H1 (cell line): ENCODE measurements around the gene NELL2. TPM values are rescaled to one million over a fixed set of nuclear protein-coding genes. Genes with fewer than 3 reads are reported as not detected.

Source experiments
- CTCF ChIA-PET: fragments of 300-600 bp; sonication (Branson Sonifier 250); formaldehyde crosslinking; loops from one replicate; lab custom pipeline; 2021; ENCODE audit not compliant: partially characterized antibody; lab: Charles Lee
- POLR2A ChIA-PET: fragments of 300-600 bp; sonication (Branson Sonifier 250); formaldehyde crosslinking; loops from one replicate; lab custom pipeline; 2021; ENCODE audit warnings: inconsistent platforms; ENCODE audit not compliant: partially characterized antibody; lab: Charles Lee
- DNase-seq, 2 experiments: peaks; one replicate each; pipeline versions ENCODE4 v3.0.0 to v3.0.0-alpha.2; 2010 to 2022; ENCODE audit warnings: low spot score in 2 of 2, low read depth in 1 of 2, mixed read lengths in 1 of 2
- FAIRE-seq: peaks from 2 replicates; lab custom pipeline; 2011; peaks lifted over from hg19 to GRCh38; lab: Jason Lieb, UNC
- H2AFZ ChIP-seq: 2 replicates; pipeline ENCODE4 v1.8.1; 2012; ENCODE audit warnings: low read length, inconsistent platforms
- H2AK5ac ChIP-seq: 2 replicates; pipeline ENCODE4 v1.6.1; 2013; ENCODE audit warnings: low read depth, low read length
- H2BK120ac ChIP-seq: replicated peaks from 2 replicates; pipeline ENCODE3; 2013; ENCODE audit warnings: low read depth, low read length, inconsistent platforms
- H2BK12ac ChIP-seq: 2 replicates; pipeline ENCODE4 v1.6.1; 2013; ENCODE audit warnings: low read depth, low read length
- H2BK15ac ChIP-seq: 2 replicates; pipeline ENCODE4 v1.6.1; 2013; ENCODE audit warnings: low read length
- H2BK20ac ChIP-seq: 2 replicates; pipeline ENCODE4 v1.6.1; 2013; ENCODE audit warnings: low read length
- H2BK5ac ChIP-seq: 2 replicates; pipeline ENCODE4 v1.6.1; 2013; ENCODE audit warnings: low read depth, low read length
- H3K14ac ChIP-seq: 2 replicates; pipeline ENCODE4 v1.6.1; 2013; ENCODE audit warnings: inconsistent platforms; ENCODE audit not compliant: insufficient read length
- H3K18ac ChIP-seq: 2 replicates; pipeline ENCODE4 v1.6.1; 2013; ENCODE audit warnings: low read length; ENCODE audit errors: extremely low read depth
- H3K23ac ChIP-seq: 2 replicates; pipeline ENCODE4 v1.6.1; 2013; ENCODE audit warnings: inconsistent platforms; ENCODE audit not compliant: insufficient read length
- H3K23me2 ChIP-seq: 2 replicates; pipeline ENCODE4 v1.6.1; 2013; ENCODE audit warnings: low read depth, low read length
- H3K27ac ChIP-seq: 2 replicates; pipeline ENCODE4 v1.6.1; 2011; ENCODE audit warnings: low read depth, low read length, inconsistent platforms
- H3K27me3 ChIP-seq, 4 experiments: replicated peaks in 1 of 4; 1 replicate in 1 of 4; 2 replicates in 3 of 4; pipeline versions ENCODE4 v1.6.1 to v1.8.1; 2011 to 2013; ENCODE audit warnings: low read length in 3 of 4, mild to moderate bottlenecking in 3 of 4, inconsistent platforms in 2 of 4, mixed read lengths in 2 of 4, moderate library complexity in 1 of 4; ENCODE audit not compliant: control insufficient read depth in 3 of 4, insufficient read depth in 3 of 4; ENCODE audit errors: extremely low read depth in 1 of 4
- H3K36me3 ChIP-seq, 4 experiments: 2 replicates each; pipeline versions ENCODE4 v1.6.1 to v1.8.1; 2011 to 2013; ENCODE audit warnings: mild to moderate bottlenecking in 4 of 4, low read length in 3 of 4, moderate library complexity in 2 of 4, control low read depth in 1 of 4, inconsistent platforms in 1 of 4; ENCODE audit not compliant: insufficient read depth in 4 of 4, control insufficient read depth in 2 of 4
- H3K4ac ChIP-seq: replicated peaks from 2 replicates; pipeline ENCODE3; 2013; ENCODE audit warnings: low read length, low read depth, mixed read lengths, inconsistent platforms; ENCODE audit not compliant: insufficient read length
- H3K4me1 ChIP-seq, 4 experiments: replicated peaks in 1 of 4; 1 replicate in 1 of 4; 2 replicates in 3 of 4; pipeline versions ENCODE4 v1.6.1 to v1.8.1; 2011 to 2013; ENCODE audit warnings: low read length in 3 of 4, inconsistent platforms in 2 of 4, mixed read lengths in 1 of 4; ENCODE audit not compliant: insufficient read depth in 4 of 4, control insufficient read depth in 3 of 4
- H3K4me2 ChIP-seq, 2 experiments: 2 replicates each; pipeline versions ENCODE4 v1.6.1 to v1.8.1; 2011 to 2013; ENCODE audit warnings: low read depth in 2 of 2, low read length in 2 of 2, control low read depth in 1 of 2, inconsistent platforms in 1 of 2, mild to moderate bottlenecking in 1 of 2; ENCODE audit not compliant: insufficient read depth in 1 of 2
- H3K4me3 ChIP-seq, 4 experiments: fragments of 200-600, 300-600 bp in 1 of 4; sonication (generic), shearing (Covaris generic), sonication (Bioruptor Twin) in 1 of 4; 2 replicates each; pipeline versions ENCODE4 v1.5.1 to v1.8.1; 2011 to 2016; ENCODE audit warnings: low read length in 4 of 4, low read depth in 3 of 4, control low read depth in 2 of 4, inconsistent platforms in 2 of 4, mild to moderate bottlenecking in 2 of 4, mixed read lengths in 1 of 4, moderate library complexity in 1 of 4; ENCODE audit not compliant: insufficient read depth in 2 of 4; ENCODE audit errors: extremely low read depth in 1 of 4
- H3K56ac ChIP-seq: replicated peaks from 2 replicates; pipeline ENCODE3; 2013; ENCODE audit warnings: low read depth, mild to moderate bottlenecking, mixed read lengths, low read length, inconsistent platforms; ENCODE audit not compliant: insufficient read length
- H3K79me1 ChIP-seq: 2 replicates; pipeline ENCODE4 v1.6.1; 2013; ENCODE audit warnings: low read depth, low read length, control low read depth
- H3K79me2 ChIP-seq, 2 experiments: 2 replicates each; pipeline versions ENCODE4 v1.6.1 to v1.8.1; 2012 to 2013; ENCODE audit warnings: low read length in 2 of 2, mild to moderate bottlenecking in 2 of 2, inconsistent platforms in 1 of 2; ENCODE audit not compliant: insufficient read depth in 2 of 2, control insufficient read depth in 1 of 2
- H3K9ac ChIP-seq, 4 experiments: replicated peaks in 1 of 4; 1 replicate in 1 of 4; 2 replicates in 3 of 4; pipeline versions ENCODE4 v1.6.1 to v1.8.1; 2011 to 2013; ENCODE audit warnings: low read depth in 3 of 4, low read length in 3 of 4, control low read depth in 2 of 4, mild to moderate bottlenecking in 2 of 4, moderate library complexity in 2 of 4, inconsistent platforms in 1 of 4; ENCODE audit errors: extremely low read depth in 1 of 4
- H3K9me3 ChIP-seq, 2 experiments: 2 replicates each; pipeline versions ENCODE4 v1.6.1 to v1.8.1; 2012 to 2013; ENCODE audit warnings: mild to moderate bottlenecking in 2 of 2, moderate library complexity in 2 of 2, control low read depth in 1 of 2, inconsistent platforms in 1 of 2, low read depth in 1 of 2, low read length in 1 of 2, mixed read lengths in 1 of 2; ENCODE audit not compliant: insufficient read depth in 2 of 2
- H4K20me1 ChIP-seq, 2 experiments: replicated peaks in 1 of 2; 2 replicates each; pipeline versions ENCODE3 to v1.8.1; 2011 to 2013; ENCODE audit warnings: inconsistent platforms in 2 of 2, low read length in 2 of 2, mild to moderate bottlenecking in 1 of 2; ENCODE audit not compliant: insufficient read depth in 2 of 2, control insufficient read depth in 1 of 2
- H4K5ac ChIP-seq: 2 replicates; pipeline ENCODE4 v1.6.1; 2013; ENCODE audit warnings: low read length, low read depth, mixed read lengths, inconsistent platforms; ENCODE audit not compliant: insufficient read length
- H4K8ac ChIP-seq: 2 replicates; pipeline ENCODE4 v1.8.0; 2013; ENCODE audit warnings: mild to moderate bottlenecking, moderate library complexity, low read length, inconsistent platforms; ENCODE audit not compliant: insufficient read depth; ENCODE audit errors: extremely low read depth
- H4K91ac ChIP-seq: replicated peaks from 2 replicates; pipeline ENCODE3; 2013; ENCODE audit warnings: low read length, mixed read lengths, inconsistent platforms; ENCODE audit not compliant: insufficient read length
- WGBS, 2 experiments: shearing (Covaris generic) in 1 of 2; methylation state at CpG; one replicate each; pipeline versions ENCODE4 v1.1.6 to v1.1.7; 2013 to 2015; ENCODE audit warnings: low lambda C conversion rate in 2 of 2, mixed read lengths in 2 of 2, inconsistent platforms in 1 of 2, low coverage in 1 of 2, missing lambda C conversion rate in 1 of 2; ENCODE audit not compliant: insufficient replicate concordance in 2 of 2, insufficient coverage in 1 of 2, insufficient read length in 1 of 2; ENCODE audit errors: extremely low coverage in 1 of 2, missing lambda C conversion rate in 1 of 2; 5-methylcytosine and 5-hydroxymethylcytosine counted together
- polyA plus RNA-seq, 7 experiments: library from polyadenylated mRNA; depleted of rRNA in 3 of 7; stranded (reverse) in 5 of 7; unstranded in 2 of 7; fragments of >200 nt in 5 of 7; fragments of 200-250 nt in 2 of 7; gene quantifications; 1 replicate in 5 of 7; 2 replicates in 1 of 7; 4 replicates in 1 of 7; pipeline versions ENCODE4 v1.2.1 to v1.2.3, GENCODE V29; 2011 to 2013; ENCODE audit warnings: missing spikeins in 2 of 7, mixed read lengths in 2 of 7
- total RNA-seq: library from RNA; stranded (reverse); fragmentation: NEBNext Ultra II Directional; extraction: Animal tissue kit (Norgen Biotek cat#: 25700); gene quantifications from 2 replicates; pipeline ENCODE4 v1.2.1, GENCODE V29; 2021

NELL2 gene
- total and polyA plus RNA-seq, 2 of the 8 experiments (the other 6 are each of a cell fraction or from before 2014, with no cell fraction given): 54.2 to 56.8 TPM

DNA sequence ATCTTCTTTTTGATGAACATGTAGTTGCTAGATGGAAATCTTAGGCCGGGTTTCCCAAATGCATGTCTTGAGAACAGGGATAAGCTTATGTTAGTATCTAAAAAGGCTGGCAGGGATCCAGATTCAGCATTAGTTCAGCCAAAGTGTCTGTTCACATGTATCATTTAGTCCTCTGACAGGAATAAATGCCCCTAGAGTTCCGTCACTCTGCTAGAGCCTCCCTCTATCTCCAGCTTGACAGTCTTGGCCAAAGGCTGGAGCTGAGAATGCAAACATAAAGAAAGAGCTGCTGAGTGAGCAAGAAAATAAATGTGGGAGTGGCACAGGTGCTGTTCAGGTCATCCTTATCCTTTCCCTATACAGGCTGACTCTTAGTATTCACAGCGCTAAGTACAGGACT, 13.8 kb upstream of the NELL2 start:
- Histone ChIP-seq H4K91ac (no peak overlapping the region), H3K27me3 (no peaks in the 10 kb centered on the region), H3K4me1 (no peaks in the 10 kb centered on the region), H3K56ac (no peak overlapping the region), H4K8ac (no peak overlapping the region), H3K4me2 (no peak overlapping the region), H3K23me2 (no peaks in the 10 kb centered on the region), H3K9ac (no peak overlapping the region), H2BK15ac (no peak overlapping the region), H3K18ac (no peak overlapping the region), H3K79me2 (no peaks in the 10 kb centered on the region), H3K23ac (no peak overlapping the region), H2BK12ac (no peak overlapping the region), H3K9me3 (no peaks in the 10 kb centered on the region), H2BK120ac (no peak overlapping the region), H4K20me1 (no peaks in the 10 kb centered on the region), H3K27ac (no peak overlapping the region), H2AK5ac (no peak overlapping the region), H3K79me1 (no peaks in the 10 kb centered on the region), H3K4ac (no peak overlapping the region), H4K5ac (no peak overlapping the region), H3K14ac (no peak overlapping the region), H3K36me3 (no peaks in the 10 kb centered on the region), H2AFZ (no peak overlapping the region), H2BK20ac (no peak overlapping the region), H3K4me3 (no peak overlapping the region), H2BK5ac (no peak overlapping the region)
- FAIRE-seq: no peak
- ChIA-PET POLR2A (no interaction called here), CTCF (interaction anchor here (0.6 to 1.3 kb wide), 2 partner anchors 13 to 209 kb away, joined by 3 to 4 read pairs; partner anchors contain the start of gene NELL2)
- DNase-seq: no peak
- 95% methylated on average over 3 of the region's 3 CpGs; no CpG with 5 or more reads in 1 of the 2 experiments for whole genome bisulfite sequencing, 2 experiments
